Putamen (tissue), 1 donor: ENCODE data around the gene HDAC10.
A peak's percentile ranks its signal among the peaks of the same experiment; 100 is the strongest.
"Not testable (repeated sequence)": the region's sequence is repeated elsewhere in the genome, so short reads cannot be mapped to it uniquely, and the experiment has no call there.

Source experiments
- DNase-seq: peaks from one replicate; pipeline ENCODE4 v3.0.0-alpha.2; 2016; ENCODE audit warnings: low spot score

Gene HDAC10

DNA sequence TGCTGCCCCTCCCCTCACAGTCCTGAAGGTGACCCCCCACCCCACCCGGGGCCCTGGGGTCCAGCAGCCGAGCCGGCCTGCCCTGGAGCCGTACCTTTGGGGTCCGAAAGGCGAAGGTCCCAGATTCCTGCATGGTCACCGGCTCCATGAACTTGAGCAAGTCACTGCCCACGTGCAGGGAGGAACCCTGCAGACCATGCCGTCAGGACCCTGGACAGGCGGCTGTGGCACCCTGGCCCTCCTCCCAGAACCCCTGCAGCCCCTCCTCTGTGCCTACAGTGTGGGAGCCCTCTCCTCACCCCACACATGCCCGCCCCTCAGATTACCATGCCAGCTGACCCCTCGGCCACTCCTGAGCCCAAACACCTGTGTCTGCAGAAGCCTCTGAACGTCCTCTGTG, 33.4 kb upstream of the HDAC10 start:
- no peak for DNase-seq

DNA sequence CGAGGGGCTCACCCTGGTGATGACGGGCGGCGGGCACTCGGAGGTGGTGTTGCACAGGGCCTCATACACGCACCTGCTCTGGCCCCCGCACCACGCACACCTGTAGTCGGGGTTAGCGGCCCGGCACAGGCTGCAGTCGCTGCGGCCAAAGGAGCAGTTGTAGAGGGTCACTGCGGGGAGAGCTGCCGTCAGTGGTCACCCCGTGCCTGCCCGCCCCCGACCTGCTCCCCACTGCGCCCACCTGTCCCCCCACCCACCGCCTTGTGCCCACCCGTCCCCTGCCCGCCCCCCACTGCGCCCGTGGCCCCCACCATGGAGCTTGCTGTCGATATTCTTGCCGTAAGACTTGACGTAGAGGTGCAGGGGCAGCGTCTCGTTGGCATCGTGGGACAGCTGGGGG, 32.8 kb upstream of the HDAC10 start:
- no peak for DNase-seq

DNA sequence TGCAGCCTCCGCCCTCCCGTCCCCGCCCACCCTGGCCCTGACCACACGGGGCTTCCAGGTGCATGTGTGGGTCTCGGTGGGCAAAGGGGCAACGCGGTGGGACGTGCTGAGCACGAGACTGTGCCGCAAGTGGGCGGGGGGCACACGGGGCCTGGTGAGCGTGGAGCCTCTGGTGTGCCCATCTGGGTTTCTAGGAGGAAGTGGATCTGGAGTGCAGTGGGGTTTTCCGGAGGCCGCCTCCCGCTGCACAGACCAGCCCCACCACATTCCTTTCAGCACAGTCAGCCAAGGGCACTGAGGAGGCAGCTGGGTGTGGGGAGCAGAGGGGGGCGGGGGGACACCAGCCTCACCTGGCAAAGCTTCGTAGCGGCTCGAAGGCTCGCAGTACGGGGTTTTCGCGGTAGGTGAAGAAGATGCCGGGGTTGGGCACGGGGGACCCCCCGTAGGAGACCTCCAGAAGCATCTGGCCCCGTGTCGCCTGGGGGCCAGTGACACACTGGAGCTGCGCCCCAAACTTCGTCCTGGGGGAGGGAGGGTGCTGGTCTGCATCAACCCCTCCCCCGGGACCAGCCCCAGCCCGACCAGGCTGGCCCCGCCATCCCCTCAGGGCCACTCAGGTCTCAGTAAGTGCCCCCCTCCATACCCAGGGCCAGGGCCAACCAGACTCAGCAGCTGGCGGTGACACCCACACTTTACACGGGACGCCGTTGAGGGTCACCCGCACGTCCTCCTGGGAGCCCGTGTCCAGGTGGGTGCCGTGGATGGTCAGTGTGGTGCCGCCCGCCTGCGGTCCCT, 31.5 kb upstream of the HDAC10 start:
- no peak for DNase-seq

DNA sequence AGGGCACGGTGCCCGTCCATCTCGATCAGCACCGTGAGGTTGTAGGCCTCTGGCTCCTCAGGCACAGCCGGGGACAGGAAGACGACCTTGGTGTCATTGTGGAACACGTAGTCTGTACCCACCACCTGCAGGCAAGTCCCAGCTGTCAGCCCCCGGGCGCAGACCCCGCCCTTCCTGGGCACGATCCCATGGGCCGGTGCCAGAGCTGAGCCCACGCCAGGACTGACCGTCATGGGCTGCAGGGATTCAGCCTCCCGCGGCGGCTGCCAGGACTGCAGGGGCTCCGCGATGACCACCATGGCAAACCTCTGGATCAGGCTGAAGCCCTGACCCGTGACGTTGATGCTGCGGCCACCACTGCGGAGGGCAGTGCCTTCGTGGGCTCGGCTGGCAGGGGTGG, 30.9 kb upstream of the HDAC10 start:
- DNase-seq: no peak

DNA sequence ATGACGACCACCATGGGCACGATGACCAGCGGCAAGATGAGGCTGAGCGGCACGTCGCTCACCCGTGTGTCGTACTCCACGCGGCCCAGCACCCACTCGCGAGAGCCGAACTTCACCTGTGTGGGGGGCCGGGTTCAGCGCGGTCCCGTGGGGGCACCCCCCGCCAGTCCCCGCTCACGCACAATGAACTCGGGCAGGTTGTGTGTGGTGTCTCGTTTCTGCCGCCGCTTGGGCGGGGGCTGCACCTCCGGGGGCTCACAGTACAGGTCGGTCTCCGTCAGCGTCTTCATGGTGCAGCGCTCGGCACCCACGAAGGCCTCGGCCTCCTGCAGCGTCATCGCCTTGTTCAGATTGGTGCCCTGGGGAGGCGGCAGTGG, 30.3 kb upstream of the HDAC10 start:
- DNase-seq: no peak

DNA sequence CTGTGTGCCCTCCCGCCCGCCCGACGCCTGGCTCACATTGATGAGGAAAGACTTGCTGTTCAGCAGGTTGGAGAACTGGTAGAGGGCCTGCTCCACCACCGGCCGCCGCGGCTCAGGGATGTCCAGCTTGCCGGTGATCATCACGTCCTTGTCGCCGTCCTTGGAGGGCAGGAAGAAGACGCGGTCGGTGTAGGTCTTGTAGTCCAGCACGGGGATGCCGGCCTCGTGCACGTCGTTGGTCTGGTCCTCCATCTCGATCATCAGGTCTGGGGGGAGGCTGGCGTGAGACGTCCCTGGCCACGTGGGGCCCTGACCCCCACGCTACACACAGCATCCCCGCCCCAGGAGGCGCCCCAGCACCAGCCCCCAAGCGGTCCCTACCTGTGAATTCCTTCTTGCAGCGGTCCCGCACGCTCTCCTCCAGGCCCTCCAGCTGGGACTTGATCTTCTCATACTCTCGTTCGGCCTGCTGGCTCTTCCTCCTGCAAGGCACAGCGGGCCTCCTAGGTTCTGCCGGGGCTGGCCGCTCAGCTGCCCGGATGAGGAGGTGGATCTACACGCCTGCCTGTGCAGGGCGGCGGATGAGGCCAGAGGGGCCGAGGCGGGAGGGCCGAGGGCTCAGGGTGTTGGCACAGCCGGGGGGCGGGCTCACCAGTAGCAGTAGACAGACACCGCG, 29.8 kb upstream of the HDAC10 start:
- no peak for DNase-seq

DNA sequence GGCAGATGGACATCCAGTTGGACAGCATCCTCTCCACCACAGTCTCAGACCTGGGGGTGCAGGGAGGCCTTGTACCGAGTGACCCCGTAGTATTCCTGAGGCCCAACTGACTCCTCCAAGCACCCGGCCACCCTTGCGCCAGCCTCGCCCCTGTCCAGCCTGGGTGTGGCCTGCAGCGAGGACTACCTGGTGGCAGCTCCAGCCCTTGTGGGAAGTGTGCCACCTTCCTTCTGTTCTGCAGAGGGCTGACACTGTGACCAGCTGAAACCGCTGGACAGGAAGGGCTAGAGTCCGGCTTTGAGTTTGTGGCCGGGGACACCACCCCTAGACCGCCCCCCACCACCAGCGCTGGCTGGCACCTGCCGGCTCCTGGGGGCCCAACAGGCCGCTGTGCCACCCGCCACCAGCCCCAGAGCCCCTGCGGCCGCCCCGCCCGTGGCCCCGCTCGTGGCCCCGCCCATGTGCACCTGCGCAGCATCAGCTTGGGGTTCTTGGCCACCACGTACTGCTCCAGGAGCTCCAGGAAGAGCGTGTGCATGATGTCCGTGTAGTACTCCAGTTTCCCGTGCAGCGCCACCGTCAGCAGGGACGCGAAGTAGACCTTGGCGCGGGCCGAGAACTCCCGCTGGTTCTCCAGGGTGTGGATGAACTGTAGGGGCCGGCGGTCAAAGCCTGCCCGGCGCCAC, 29.1 kb upstream of the HDAC10 start:
- no peak for DNase-seq

DNA sequence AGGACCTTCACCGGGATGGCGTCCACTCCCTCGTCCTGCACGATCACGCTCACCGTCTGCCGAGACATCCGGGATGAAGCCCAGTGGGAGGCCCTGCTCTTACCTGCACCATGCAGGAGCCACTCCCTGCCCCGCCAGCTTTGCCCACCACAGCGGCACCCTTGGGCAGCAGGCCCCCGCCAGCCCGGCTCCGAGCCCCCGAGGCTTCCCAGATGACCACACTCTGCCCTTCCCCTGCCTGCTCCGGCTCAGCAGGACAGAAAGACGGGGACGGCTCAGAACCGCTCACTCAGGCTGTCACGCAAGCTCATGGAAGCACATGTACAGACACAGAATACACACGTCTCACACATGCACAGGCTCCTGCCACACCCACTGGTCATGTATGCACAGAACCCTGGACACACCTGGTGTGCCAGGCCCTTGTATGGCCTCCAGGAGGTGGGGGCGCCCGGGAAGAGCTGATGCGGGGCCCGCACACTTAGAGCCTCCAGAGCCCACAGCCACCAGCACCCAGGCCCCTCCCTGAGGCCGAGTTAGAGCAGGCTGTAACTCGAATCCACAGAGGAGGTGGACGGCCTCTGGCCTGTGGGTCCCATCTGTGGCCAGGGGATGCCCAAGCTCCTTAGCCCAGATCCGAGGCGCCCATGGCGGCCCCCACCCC, 28.0 kb upstream of the HDAC10 start:
- no peak for DNase-seq

DNA sequence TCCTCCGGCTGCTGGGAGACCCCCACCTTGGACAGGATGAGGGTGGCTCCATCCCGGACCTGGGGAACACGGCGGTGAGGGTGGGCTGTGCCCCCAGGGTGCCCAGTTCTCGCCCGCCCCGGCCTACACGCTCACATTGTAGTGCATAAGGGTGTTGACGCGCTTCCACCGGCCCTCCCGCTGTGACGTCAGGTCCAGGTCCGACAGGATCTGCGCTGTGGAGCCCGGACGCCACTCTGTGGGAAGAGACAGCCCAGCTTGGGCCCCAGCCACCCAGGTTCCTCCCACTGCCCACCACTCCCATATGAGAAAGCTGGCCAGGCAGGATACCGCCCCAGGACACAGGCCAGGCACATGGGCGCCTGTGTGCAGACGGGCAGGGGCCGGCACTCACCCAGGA, 27.4 kb upstream of the HDAC10 start:
- no peak for DNase-seq

DNA sequence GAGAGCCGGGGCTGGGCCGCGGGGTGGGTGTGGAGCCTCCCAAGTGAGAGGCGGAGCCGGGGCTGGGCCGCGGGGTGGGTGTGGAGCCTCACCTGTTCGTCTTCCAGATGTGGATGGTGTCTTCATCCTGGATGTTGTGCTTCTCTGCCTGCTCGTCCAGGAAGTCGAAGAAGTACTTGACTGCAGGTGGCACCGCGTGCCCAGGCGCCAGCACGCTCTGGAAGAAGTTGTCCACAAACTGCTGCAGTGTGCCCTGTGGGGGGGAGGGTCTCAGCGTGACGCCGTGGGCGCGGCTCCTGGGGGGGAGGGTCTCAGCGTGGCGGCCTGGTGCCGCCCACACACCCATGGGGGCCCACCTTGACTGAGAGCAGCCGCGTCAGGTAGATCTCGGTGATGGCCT, 26.7 kb upstream of the HDAC10 start:
- no peak for DNase-seq

DNA sequence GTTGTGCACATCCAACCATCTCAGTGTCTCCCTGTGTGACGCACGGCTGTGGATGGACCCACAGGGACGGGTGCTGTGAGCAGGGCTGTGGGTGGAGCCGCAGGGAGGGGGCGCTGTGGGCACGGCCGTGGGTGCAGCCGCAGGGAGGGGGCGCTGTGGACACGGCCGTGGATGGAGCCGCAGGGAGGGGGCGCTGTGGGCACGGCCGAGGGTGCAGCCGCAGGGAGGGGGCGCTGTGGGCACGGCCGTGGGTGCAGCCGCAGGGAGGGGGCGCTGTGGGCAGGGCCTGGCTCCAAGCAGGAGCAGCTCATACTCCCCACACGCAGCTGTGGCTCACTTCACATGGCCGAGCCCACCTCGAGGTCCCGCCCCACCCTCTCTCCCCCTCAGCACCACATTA, 25.1 kb upstream of the HDAC10 start:
- peak; percentile 92 for DNase-seq

DNA sequence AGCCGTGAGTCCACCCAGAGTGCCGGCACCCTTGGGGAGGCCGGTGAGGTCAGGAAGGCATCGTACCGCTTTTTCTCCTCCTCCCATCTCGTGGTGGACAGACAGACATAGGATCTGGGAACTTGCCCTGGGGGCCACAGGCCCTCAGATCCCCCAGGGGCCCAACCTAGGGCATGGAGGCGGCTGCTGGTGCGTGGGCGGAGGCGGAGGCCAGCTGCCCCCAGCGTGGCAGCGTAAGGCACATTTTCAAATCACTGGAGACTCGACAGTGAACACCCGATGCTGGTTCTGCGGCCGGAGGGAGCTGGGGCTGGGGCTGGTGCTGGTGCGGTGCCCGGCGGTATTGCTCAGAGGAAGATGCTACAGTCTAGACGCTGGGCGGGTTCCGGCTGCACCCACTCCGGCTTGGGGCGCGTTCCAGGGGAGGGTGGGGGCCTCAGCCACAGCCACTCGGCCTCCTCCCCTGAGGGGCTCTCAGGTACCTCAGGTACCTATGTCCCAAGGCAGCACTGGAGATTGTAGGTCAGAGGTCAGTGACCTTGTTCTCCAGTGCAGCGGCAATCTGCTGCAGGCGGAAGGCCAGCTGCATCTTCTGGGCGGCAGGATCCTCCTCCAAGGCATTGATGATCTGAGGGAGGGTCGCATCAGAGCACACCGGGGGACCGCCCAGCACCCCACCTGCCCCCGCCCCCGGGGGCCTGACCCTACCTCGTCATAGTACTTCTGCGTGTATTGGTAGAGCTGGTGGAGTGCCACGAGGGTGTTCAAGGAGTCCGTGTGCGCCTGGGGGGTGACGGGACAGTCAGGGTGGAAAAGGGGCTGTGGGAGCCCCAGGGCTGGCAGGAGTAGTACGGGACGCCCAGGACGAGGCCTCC, 24.4 kb upstream of the HDAC10 start:
- DNase-seq: no peak

DNA sequence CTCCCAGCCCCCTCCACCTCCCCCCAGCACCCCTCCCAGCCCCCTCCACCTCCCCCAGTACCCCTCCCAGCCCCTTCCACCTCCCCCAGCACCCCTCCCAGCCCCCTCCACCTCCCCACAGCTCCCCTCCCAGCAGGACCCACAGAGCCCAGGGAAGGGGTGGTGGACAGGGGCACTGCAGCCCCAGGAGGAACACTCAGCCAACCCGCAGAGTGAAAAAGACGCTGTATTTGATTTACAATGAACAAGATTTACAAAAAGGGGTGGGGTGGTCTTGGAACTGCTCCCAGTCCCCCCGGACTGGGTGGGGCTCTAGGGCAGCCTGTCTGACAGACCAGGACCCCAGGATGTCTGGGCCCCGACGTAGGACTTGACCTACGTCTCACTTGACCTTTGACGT, 23.7 kb upstream of the HDAC10 start:
- no peak for DNase-seq

DNA sequence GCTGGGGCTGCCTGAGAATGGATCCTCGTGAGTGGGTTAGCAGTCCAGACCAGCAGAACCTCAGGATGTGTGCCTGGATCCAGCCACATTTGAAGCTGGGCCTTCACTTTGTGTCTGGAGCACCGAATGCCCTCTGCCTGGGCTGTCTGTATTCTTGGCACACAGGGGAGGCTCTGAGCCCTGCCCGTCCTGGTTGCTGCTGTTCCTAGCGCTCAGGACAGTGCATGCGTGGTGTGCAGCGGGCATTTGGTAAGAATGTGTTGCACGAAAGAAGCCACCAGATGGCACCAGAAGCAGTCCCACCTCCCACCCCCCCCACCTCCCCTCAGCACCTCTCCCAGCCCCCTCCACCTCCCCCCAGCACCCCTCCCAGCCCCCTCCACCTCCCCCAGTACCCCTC, 23.2 kb upstream of the HDAC10 start:
- DNase-seq: peak; percentile 45

DNA sequence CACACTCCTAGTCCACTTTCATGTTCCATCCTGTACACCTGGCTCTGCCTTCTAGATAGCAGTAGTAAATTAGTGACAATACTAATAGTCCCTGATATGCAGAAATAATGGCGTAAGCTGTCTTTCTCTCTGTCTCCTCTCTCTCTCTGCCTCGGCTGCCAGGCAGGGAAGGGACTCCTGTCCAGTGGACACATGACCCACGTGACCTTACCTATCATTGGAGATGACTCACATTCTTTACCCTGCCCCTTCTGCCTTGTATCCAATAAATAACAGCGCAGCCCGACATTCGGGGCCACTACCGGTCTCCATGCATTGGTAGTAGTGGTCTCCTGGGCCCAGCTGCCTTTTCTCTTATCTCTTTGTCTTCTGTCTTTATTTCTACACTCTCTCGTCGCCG, 22.7 kb upstream of the HDAC10 start:
- DNase-seq: not testable (repeated sequence)

DNA sequence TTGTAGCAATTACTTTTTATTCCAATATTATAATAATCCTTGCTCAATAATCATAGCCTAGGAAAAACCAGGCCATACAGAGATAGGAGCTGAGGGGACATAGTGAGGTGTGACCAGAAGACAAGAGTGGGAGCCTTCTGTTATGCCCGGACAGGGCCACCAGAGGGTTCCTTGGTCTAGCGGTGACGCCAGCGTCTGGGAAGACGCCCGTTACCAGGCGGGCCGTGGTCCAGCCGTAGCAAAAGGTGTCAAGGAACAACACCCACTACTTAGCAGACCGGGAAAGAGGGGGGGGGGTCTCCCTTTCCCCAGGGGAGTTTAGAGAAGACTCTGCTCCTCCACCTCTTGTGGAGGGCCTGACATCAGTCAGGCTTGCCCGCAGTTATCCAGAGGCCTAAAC, 22.3 kb upstream of the HDAC10 start:
- DNase-seq: not testable (repeated sequence)

DNA sequence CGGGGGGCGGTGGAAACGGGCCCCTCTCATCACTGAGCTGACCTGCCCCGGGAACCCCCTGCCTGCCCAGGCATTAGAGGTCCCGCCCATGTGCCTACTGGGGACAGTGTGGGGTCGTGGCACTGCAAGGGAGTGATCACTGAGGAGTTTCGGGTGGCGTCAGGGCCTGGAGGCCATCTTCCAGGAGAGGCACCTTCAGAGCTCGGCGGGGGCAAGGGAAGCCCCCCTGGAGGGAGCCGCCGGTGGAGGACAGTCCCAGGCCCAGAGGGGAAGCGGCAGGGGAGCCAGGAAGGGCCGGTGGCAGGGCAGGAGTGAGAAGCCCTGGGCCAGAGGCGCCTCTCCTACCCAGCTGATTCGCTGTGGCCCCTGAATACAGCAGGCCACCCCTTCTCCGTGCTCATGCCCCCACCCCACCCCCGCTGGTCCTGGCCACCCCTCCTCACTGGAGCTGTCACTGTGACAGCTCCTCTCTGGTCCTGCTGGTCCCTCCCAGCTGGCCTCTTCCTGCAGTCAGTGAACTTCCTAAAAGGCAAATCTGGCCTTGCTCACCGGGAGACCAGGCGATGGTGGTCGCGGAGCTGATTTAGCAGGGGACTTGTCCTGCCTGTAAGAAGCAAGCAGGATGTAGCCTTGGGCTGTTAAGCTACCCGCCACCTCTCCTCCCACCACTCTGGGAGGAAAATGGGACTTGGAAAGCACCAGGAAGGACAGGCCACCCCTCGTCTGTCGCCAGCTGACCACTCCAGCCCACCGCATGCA, 21.2 kb upstream of the HDAC10 start:
- no peak for DNase-seq

DNA sequence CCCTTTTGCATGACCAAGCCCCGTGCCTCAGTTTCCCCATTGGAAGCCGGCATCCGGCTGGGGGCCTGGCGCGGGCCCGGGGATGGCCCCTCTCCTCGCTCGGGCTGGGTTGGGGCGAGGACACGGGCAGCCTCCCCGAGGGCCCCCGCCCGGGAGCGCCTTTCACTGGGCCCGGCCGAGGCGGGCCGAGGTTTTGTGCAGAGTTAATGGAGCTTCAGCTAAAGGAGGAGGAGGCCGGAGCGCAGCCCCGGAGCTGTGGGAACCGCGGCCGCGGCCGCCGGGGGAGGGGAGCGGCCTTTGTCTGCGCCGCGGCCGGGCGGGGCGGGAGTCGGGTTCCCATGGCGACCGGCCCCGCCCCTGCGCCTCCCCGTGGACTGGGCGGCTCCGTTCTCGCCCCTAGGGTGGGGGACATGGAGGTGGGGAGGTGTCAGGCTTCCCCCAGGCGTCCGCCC, 20.5 kb upstream of the HDAC10 start:
- DNase-seq: peak; percentile 42

DNA sequence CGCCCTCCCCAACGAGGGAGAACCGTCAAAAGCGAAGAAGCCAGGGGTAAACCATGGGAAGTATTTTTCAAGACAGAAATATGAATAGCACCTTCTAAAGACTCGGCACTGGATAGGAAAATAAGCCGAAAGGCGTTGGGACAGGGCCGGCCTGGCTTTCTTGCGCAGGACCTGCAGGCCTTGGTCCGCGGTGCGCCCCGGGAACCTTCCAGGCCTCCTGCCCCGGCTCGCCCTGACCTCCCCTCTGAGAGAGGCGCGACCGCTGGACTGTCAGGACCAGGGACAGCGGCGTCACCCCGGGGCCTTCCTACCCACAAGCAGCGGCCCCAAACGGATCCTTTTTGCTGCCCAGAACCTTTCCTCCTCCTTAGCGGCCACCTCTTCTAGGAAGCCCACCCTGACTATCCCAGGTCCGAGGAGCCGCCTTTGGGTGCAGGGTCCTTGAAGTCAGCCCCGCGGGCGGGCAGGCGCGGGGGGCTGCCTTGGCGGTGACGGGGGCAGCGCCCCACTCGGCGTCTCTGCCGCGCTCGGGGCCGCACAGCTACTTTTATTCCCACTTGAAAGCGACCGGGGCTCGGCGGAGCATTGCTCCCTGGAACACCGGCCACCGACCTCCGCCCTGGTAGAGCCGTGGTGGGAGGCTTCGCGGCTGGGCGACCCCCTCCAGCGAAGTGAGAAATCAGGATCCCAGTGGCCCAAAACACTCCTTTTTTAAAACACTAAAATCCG, 19.8 kb upstream of the HDAC10 start:
- DNase-seq: no peak

DNA sequence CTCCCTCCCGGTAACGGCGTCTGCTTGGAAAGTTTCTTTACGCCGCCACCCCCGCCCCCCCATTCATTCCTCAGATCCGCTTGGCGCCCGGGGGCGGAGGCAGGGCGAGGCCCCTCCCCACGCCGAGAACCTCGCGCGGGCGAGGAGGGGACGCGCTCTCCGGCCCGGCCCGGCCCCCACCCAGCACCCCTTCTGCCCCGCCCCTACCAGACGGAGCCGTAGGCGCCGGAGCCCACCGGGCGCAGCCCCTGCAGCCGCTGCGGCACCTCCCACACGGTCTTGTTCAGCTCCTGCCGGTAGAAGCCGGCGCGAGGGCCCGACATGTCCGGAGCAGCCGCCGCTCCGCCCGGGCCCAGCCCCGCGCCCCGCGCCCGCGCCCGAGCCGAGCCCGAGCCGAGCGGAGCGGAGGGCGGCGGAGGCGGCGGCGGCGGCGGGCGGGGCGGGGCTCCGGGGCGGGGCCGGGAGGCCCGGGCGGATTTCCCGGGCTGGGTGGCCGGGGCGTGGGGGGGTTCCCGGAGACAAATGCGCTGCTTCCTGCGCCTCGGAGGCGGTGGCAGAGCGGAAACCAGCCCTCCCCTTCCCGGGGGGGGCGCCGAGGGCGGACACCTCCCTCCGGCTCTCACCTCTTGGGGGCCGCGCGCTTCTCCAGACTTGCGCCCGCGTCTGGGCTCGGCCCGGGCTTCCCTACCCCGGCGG, 19.1 kb upstream of the HDAC10 start, which contains the start of gene MAPK11:
Gene MAPK11, minus strand, starts transcription at position 411 of the 696 bp plus-strand sequence. Its CDS starts 88 bp downstream, at position 323.
- peak; percentile 49 for DNase-seq
